Bronchial epithelial cell (primary cell): Measurements from ENCODE around the gene FAM25A. TPM values are rescaled to one million over a fixed set of nuclear protein-coding genes. Genes with fewer than 3 reads are reported as not detected.
"Not testable (repeated sequence)": the region's sequence is repeated elsewhere in the genome, so short reads cannot be mapped to it uniquely, and the experiment has no call there.

Experiments
- DNase-seq: peaks from one replicate; pipeline ENCODE4 v3.0.0-alpha.2; 2010; ENCODE audit warnings: low read depth
- FAIRE-seq: peaks from 2 replicates; lab custom pipeline; 2011; peaks lifted over from hg19 to GRCh38; lab: Jason Lieb, UNC
- H3K27me3 ChIP-seq: 2 replicates; pipeline ENCODE4 v1.5.1; 2011; ENCODE audit warnings: low read length; ENCODE audit not compliant: control insufficient read depth, insufficient read depth
- H3K36me3 ChIP-seq: 2 replicates; pipeline ENCODE4 v1.5.1; 2011; ENCODE audit warnings: low read length; ENCODE audit not compliant: control insufficient read depth, insufficient read depth
- H3K4me3 ChIP-seq: 2 replicates; pipeline ENCODE4 v1.5.1; 2011; ENCODE audit warnings: mild to moderate bottlenecking, low read depth, low read length, control low read depth
- total RNA-seq: library from RNA; depleted of rRNA; stranded (reverse); fragments of >200 nt; gene quantifications from 2 replicates; pipeline ENCODE4 v1.2.1, GENCODE V29; 2014
- TF ChIP-seq, protein P1 (sequence below): IDR thresholded peaks from 2 replicates; pipeline ENCODE4 v1.5.1; 2011; ENCODE audit warnings: mild to moderate bottlenecking, moderate library complexity, low read length, control low read depth, inconsistent platforms; ENCODE audit not compliant: insufficient read depth, severe bottlenecking

FAM25A gene
- total RNA-seq, 1 donor from 2014 or later: 4.7 TPM

DNA sequence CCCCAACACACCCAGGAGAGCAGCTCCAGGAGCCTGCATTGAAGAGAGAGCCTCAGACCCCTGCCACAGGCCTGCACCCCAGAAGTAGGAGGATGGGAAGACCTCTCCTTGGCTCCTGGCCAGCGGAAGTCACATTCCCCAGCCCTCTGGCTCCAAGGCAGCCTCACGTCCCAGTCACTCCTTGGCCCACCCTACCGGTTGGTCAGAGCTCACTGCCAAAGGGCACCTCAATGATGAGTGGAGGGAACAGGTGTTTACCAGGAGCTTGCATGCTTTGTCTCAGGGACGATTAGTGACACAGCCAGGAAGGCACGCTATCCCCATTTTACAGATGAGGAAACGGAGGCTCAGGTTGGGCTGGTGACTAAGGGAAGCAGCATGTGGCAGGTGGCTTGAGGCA is 1.0 kb upstream of the FAM25A start:
- DNase-seq, FAIRE-seq: not testable (repeated sequence)

DNA sequence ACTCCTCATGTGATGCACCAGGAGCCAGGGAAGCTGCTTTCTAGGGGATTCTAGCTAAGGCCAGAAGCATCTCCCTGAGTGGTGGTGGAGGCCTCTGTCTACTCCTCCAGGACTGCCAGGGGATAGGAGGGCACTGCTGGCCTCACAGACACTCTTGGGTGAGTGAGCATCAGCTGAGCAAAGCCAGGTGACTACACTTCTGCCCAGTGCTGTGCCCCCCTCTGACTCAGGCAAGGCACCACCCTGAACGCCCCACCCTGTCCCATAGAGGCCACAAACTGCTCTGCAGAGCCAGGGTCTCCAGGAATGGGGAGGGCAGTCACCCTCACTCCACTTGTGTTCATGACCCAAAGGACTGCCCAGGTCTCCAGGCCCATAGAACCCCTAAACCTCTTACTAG is 590 bp upstream of the FAM25A start:
- not testable (repeated sequence) for H3K36me3 ChIP-seq, H3K4me3 ChIP-seq, FAIRE-seq, H3K27me3 ChIP-seq
- DNase-seq: peak; percentile 20

More for the DNA sequence above, 1.0 kb upstream of the FAM25A start:
- not testable (repeated sequence) for H3K27me3 ChIP-seq, H3K4me3 ChIP-seq, H3K36me3 ChIP-seq

DNA sequence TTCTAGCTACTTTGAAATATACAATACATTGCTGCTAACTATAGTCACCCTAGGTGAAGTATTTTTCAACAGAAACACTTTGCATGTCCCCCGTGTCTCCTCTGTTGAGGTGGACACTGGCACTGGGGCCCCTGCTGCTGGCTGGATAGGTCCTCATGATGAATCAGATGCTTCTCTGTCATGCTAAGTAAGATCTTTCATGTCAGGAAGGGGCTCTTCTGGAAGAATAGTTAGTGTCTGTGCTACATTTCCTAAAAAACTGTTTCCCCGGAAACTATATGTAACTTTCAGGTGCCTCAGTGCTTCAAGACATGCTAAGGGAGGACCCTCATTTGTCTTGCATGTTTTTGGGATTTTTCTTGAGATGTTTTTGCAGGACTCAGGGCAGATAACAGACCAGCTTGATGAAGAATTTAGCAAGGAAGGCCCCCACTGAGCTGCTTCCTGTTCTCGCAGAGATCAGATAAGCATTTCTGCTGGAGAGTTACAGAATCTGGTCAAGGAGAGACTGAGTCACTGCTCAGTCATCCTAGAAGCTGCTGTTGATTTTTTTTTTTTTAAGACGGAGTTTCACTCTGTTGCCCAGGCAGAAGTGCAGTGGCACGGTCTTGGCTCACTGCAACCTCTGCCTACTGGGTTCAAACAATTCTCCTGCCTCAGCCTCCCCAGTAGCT is 5.3 kb downstream of the FAM25A start:
- H3K4me3 ChIP-seq, H3K27me3 ChIP-seq, FAIRE-seq, H3K36me3 ChIP-seq: not testable (repeated sequence)
- DNase-seq: peak; percentile 79

DNA sequence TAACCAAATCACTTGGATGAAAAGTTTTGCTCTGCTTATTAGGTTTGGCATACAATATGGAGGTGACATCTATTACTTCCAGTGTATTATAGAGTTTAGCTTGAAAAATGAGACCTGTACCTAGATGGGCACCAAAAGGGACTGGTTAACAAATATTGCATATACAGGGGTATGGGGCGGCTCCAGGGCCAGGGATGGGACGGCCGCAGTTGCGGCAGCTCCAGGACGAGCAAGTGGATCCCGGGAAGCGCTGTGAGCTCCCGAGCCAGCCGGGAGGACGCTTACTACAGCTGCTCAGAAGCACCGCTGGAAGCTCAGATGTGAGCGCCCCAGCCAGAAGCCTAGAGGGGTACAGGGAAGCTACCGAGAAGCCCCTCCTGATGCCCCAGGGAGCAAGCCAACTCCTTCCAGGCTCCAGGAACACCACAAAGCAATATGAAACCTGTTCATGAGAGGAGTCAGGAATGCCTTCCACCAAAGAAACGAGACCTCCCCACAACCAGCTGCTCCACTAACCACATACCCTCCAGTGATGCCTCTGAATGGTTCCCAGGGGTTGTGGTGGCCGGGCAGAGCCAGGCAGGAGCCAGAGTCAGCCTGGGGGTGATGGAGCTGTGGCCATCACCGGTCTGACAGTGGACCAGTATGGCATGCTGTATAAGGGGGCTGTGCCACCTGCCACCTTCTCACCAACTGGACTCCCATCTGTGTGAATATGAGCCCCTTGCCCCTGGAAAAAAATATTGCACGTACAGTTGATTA is 6.8 kb downstream of the FAM25A start:
- not testable (repeated sequence) for H3K27me3 ChIP-seq, DNase-seq, H3K36me3 ChIP-seq, H3K4me3 ChIP-seq, FAIRE-seq

DNA sequence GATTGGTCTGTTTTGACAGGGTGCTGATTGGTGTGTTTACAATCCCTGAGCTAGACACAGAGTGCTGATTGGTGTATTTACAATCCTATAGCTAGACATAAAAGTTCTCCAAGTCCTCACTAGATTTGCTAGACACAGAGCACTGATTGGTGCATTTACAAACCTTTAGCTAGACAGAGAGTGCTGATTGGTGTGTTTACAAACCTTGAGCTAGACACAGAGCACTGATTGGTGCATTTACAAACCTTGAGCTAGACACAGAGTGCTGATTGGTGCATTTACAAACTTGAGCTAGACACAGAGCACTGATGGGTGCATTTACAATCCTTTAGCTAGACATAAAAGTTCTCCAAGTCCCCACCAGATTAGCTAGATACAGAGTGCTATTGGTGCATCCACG is 10.3 kb downstream of the FAM25A start:
- not testable (repeated sequence) for H3K4me3 ChIP-seq, H3K27me3 ChIP-seq, FAIRE-seq, DNase-seq, H3K36me3 ChIP-seq

DNA sequence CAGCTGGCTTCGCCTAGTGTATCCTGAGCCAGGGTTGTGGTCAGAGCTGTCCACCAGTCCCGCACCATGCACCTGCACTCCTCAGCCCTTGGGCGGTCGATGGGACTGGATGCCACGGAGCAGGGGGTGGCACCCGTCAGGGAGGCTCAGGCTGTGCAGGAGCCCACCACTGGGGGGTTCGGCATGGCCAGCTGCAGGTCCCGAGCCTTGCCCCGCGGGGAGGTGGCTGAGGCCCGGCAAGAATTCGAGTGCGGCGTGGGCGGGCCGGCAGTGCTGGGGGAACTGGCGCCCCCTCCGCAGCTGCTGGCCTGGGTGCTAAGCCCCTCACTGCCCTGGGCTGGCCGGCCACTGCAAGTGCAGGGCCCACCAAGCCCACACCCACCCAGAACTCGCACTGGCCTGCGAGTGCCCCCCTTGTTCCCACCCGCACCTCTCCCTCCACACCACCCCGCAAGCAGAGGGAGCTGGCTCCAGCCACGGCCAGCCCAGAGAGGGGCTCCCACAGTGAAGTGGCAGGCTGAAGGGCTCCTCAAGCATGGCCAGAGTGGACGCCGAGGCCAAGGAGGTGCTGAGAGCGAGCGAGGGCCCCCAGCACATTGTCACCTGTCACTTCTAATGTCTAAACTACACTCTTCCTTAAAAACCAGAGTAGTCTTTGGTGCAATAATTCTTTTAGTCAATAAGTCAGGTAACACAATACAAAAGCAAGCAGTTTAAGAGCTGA is 11.0 kb downstream of the FAM25A start:
- no peak for DNase-seq
- Histone ChIP-seq H3K4me3 (no peak overlapping the region), H3K27me3 (no peaks in the 10 kb centered on the region), H3K36me3 (no peaks in the 10 kb centered on the region)
- FAIRE-seq: no peak
- TF ChIP-seq, protein P1, sequence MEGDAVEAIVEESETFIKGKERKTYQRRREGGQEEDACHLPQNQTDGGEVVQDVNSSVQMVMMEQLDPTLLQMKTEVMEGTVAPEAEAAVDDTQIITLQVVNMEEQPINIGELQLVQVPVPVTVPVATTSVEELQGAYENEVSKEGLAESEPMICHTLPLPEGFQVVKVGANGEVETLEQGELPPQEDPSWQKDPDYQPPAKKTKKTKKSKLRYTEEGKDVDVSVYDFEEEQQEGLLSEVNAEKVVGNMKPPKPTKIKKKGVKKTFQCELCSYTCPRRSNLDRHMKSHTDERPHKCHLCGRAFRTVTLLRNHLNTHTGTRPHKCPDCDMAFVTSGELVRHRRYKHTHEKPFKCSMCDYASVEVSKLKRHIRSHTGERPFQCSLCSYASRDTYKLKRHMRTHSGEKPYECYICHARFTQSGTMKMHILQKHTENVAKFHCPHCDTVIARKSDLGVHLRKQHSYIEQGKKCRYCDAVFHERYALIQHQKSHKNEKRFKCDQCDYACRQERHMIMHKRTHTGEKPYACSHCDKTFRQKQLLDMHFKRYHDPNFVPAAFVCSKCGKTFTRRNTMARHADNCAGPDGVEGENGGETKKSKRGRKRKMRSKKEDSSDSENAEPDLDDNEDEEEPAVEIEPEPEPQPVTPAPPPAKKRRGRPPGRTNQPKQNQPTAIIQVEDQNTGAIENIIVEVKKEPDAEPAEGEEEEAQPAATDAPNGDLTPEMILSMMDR: no peak

DNA sequence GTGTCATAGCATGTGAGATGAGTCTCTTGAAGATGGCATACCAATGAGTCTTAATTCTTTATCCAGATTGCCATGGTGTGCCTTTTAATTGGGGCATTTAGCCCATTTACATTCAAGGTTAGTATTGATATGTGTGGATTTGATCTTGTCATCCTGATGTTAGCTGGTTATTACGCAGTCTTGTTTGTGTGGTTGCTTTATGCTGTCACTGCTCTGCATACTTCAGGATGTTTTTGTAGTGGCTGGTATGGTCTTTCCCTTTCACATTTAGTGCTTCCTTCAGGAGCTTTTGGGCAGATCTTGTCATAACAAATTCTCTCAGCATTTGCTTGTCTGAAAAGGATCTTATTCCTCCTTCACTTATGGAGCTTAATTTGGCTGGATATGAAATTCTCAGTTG is 16.5 kb downstream of the FAM25A start:
- no peak for FAIRE-seq
- Histone ChIP-seq H3K27me3 (peaks cover 4% of the 10 kb centered on the region), H3K4me3 (no peak overlapping the region), H3K36me3 (no peaks in the 10 kb centered on the region)
- TF ChIP-seq, protein P1: no peak
- DNase-seq: no peak

DNA sequence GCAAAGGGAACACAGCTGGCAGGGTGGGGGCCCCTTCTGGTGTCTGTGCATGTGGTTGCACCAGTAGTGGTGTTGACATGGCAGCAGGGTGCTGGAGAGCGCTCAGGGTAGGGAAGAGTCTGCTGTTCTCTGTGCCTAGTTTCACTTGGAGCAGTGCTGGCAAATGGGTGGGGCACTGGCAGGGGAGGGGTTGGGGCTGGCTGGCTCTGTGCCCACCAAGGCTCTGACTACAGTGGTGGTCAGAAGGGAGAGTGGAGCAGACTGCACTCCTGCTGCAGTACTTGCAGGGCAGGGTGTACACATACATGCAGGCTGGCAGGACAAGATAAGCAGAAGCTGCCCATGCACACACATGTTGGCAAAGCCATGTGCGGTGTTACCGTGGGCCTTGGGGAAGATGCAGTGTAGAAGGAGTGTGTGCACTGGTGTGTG is 18.2 kb downstream of the FAM25A start:
- Histone ChIP-seq H3K4me3 (no peak overlapping the region), H3K27me3 (peaks cover 4% of the 10 kb centered on the region), H3K36me3 (no peaks in the 10 kb centered on the region)
- FAIRE-seq: no peak
- peak; percentile 2 for DNase-seq
- TF ChIP-seq, protein P1: no peak
